DND-41 (cell line): ENCODE measurements around the gene SERPINE2.

Experiments used
- ATAC-seq: fragments of 200-7000 bp; cut with Tn5 transposase; 3 replicates; pipeline ENCODE4 v1.9.1; 2021; ENCODE audit warnings: low read depth; ENCODE audit not compliant: insufficient read depth
- DNase-seq: peaks from one replicate; pipeline ENCODE4 v3.0.0-alpha.2; 2020
- H2AFZ ChIP-seq: 2 replicates; pipeline ENCODE4 v1.6.0; 2012; ENCODE audit warnings: low read depth, low read length
- H3K27ac ChIP-seq: 2 replicates; pipeline ENCODE4 v1.5.1; 2012; ENCODE audit warnings: low read length, inconsistent platforms
- H3K27me3 ChIP-seq: fragments of 200-600 bp; sonication (generic); 2 replicates; pipeline ENCODE4 v1.6.0; 2012; ENCODE audit warnings: low read length, mild to moderate bottlenecking, inconsistent platforms; ENCODE audit not compliant: insufficient read depth, poor library complexity
- H3K36me3 ChIP-seq: 2 replicates; pipeline ENCODE4 v1.5.1; 2012; ENCODE audit warnings: low read length, inconsistent platforms; ENCODE audit not compliant: insufficient read depth
- H3K4me1 ChIP-seq: 2 replicates; pipeline ENCODE4 v1.5.1; 2012; ENCODE audit warnings: mild to moderate bottlenecking, low read length; ENCODE audit not compliant: insufficient read depth
- H3K4me2 ChIP-seq: 2 replicates; pipeline ENCODE4 v1.6.0; 2012; ENCODE audit warnings: mild to moderate bottlenecking, moderate library complexity, low read length, inconsistent platforms; ENCODE audit not compliant: insufficient read depth
- H3K4me3 ChIP-seq, 2 experiments: fragments of 200-600 bp in 1 of 2; shearing (Covaris generic) in 1 of 2; 2 replicates each; pipeline ENCODE4 v1.5.1; 2012 to 2016; ENCODE audit warnings: inconsistent platforms in 2 of 2, low read length in 2 of 2, mild to moderate bottlenecking in 2 of 2, low read depth in 1 of 2, moderate library complexity in 1 of 2
- H3K79me2 ChIP-seq: 2 replicates; pipeline ENCODE4 v1.6.0; 2012; ENCODE audit warnings: low read length, inconsistent platforms; ENCODE audit not compliant: insufficient read depth
- H3K9ac ChIP-seq: 2 replicates; pipeline ENCODE4 v1.6.0; 2012; ENCODE audit warnings: low read depth, mild to moderate bottlenecking, inconsistent platforms, low read length, moderate library complexity
- H3K9me3 ChIP-seq: 2 replicates; pipeline ENCODE4 v1.5.1; 2012; ENCODE audit warnings: low read length, moderate library complexity, mild to moderate bottlenecking, inconsistent platforms; ENCODE audit not compliant: insufficient read depth, severe bottlenecking
- H4K20me1 ChIP-seq: 2 replicates; pipeline ENCODE4 v1.6.0; 2012; ENCODE audit warnings: low read length; ENCODE audit not compliant: insufficient read depth
- CTCF ChIP-seq: IDR thresholded peaks from 2 replicates; pipeline ENCODE4 v1.5.1; 2012; ENCODE audit warnings: borderline replicate concordance, low read length, moderate library complexity, mild to moderate bottlenecking; ENCODE audit not compliant: poor library complexity, severe bottlenecking; ENCODE audit errors: extremely low read depth
- EZH2 ChIP-seq: IDR thresholded peaks from 3 replicates; pipeline ENCODE4 v1.6.1; 2012; ENCODE audit warnings: borderline replicate concordance, low read depth, mild to moderate bottlenecking, moderate library complexity, low read length, inconsistent platforms; ENCODE audit not compliant: severe bottlenecking

Gene SERPINE2

GRCh38 chr2:223991611-223992010 lies 47.5 kb downstream of the SERPINE2 start:
- Histone ChIP-seq H4K20me1 (no peaks in the 10 kb centered on the region), H3K36me3 (no peaks in the 10 kb centered on the region), H3K4me1 (peaks cover 6% of the 10 kb centered on the region; the same call in 1 of the 2 replicates), H3K9ac (no peak overlapping the region), H3K79me2 (no peaks in the 10 kb centered on the region), H3K27ac (no peak overlapping the region), H2AFZ (no peak overlapping the region), H3K9me3 (no peaks in the 10 kb centered on the region), H3K27me3 (peaks cover 3% of the 10 kb centered on the region), H3K4me3 (no peak overlapping the region), H3K4me2 (no peak overlapping the region)
- ATAC-seq, result no peak
- TF ChIP-seq CTCF (no peak), EZH2 (no peak)
- no peak for DNase-seq

GRCh38 chr2:223989856-223990232 lies 49.2 kb downstream of the SERPINE2 start:
- Histone ChIP-seq H3K9me3 (no peaks in the 10 kb centered on the region), H3K4me3 (no peak overlapping the region), H3K4me2 (no peak overlapping the region), H3K36me3 (no peaks in the 10 kb centered on the region), H3K27ac (no peak overlapping the region), H3K79me2 (no peaks in the 10 kb centered on the region), H2AFZ (no peak overlapping the region), H3K9ac (no peak overlapping the region), H4K20me1 (no peaks in the 10 kb centered on the region), H3K27me3 (peaks cover 3% of the 10 kb centered on the region), H3K4me1 (no peaks in the 10 kb centered on the region)
- DNase-seq, result no peak
- ATAC-seq, result no peak
- no peak for TF ChIP-seq EZH2
- no peak for TF ChIP-seq CTCF

GRCh38 chr2:223989206-223989855 lies 49.8 kb downstream of the SERPINE2 start:
- no peaks in the 10 kb centered on the region for H3K9me3 ChIP-seq
- no peak for DNase-seq
- ATAC-seq, result no peak
- no peak overlapping the region for H3K9ac ChIP-seq
- no peaks in the 10 kb centered on the region for H3K4me1 ChIP-seq
- no peak overlapping the region for H3K4me3 ChIP-seq
- H3K79me2 ChIP-seq, result no peaks in the 10 kb centered on the region
- peaks cover 3% of the 10 kb centered on the region for H3K27me3 ChIP-seq
- no peaks in the 10 kb centered on the region for H3K36me3 ChIP-seq
- no peak overlapping the region for H2AFZ ChIP-seq
- no peaks in the 10 kb centered on the region for H4K20me1 ChIP-seq
- TF ChIP-seq EZH2, result no peak
- no peak for TF ChIP-seq CTCF
- no peak overlapping the region for H3K4me2 ChIP-seq
- H3K27ac ChIP-seq, result no peak overlapping the region
